Measurements from ENCODE around the gene BCL2A1. TPM values are rescaled to one million over a fixed set of nuclear protein-coding genes. Genes with fewer than 3 reads are reported as not detected.

The BCL2A1 gene
- 11.8 to 26.2 TPM (median 16.5 TPM) in 5 replicates for total RNA-seq (2022; extraction: Qiagen RNA extraction; ENCODE audit: low read depth)

GRCh38 chr15:79970624-79971434 lies at the start of gene BCL2A1:
TSS of gene BCL2A1 (minus strand) at chr15:79971196. CDS start at chr15:79971119, 77 bp downstream.

Other genes with a start within 250 kb of the BCL2A1 start
- 75.7 to 101 TPM (median 80.9 TPM) in 5 replicates for gene MTHFS, start 74.2 kb downstream of the BCL2A1 start, total RNA-seq (2022; extraction: Qiagen RNA extraction; ENCODE audit: low read depth)
- gene ZFAND6, start 88.5 kb upstream of the BCL2A1 start, total RNA-seq (2022; extraction: Qiagen RNA extraction; ENCODE audit: low read depth) = 88.6 to 129 TPM (median 110 TPM) in 5 replicates
- 35.3 to 43.5 TPM (median 37.0 TPM) in 5 replicates for gene FAH, start 181.8 kb upstream of the BCL2A1 start, total RNA-seq (2022; extraction: Qiagen RNA extraction; ENCODE audit: low read depth)